ENCODE data around the gene PALLD. TPM values are rescaled to one million over a fixed set of nuclear protein-coding genes. Genes with fewer than 3 reads are reported as not detected.

Gene PALLD
- total RNA-seq, 4 donors from 2014 or later: 266 to 761 (median 441) TPM

GRCh38 chr4:168659741-168660465 is 163.1 kb downstream of the PALLD start:
- Histone ChIP-seq H3K27ac (peak overlapping the region; percentile 64 to 66), H3K9me3 (no peaks in the 10 kb centered on the region), H3K4me3 (no peak overlapping the region), H3K36me3 (no peaks in the 10 kb centered on the region), H3K4me1 (peaks cover 0 to 4% of the 10 kb centered on the region in 2 donors), H3K27me3 (no peaks in the 10 kb centered on the region)
- no peak for DNase-seq
- TF ChIP-seq POLR2A (IDR thresholded peaks at IDR 0.05): no peak
- TF ChIP-seq, protein P1, sequence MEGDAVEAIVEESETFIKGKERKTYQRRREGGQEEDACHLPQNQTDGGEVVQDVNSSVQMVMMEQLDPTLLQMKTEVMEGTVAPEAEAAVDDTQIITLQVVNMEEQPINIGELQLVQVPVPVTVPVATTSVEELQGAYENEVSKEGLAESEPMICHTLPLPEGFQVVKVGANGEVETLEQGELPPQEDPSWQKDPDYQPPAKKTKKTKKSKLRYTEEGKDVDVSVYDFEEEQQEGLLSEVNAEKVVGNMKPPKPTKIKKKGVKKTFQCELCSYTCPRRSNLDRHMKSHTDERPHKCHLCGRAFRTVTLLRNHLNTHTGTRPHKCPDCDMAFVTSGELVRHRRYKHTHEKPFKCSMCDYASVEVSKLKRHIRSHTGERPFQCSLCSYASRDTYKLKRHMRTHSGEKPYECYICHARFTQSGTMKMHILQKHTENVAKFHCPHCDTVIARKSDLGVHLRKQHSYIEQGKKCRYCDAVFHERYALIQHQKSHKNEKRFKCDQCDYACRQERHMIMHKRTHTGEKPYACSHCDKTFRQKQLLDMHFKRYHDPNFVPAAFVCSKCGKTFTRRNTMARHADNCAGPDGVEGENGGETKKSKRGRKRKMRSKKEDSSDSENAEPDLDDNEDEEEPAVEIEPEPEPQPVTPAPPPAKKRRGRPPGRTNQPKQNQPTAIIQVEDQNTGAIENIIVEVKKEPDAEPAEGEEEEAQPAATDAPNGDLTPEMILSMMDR (IDR thresholded peaks at IDR 0.05): no peak
- intact Hi-C loops (cut with DNase I; ENCODE audit: low total_unique reads): no loop called here

- TF ChIP-seq, protein P1 (IDR thresholded peaks at IDR 0.05): no peak
- no peak for TF ChIP-seq POLR2A (IDR thresholded peaks at IDR 0.05)
- DNase-seq: no peak
- Histone ChIP-seq H3K4me3 (no peak overlapping the region), H3K27ac (peak overlapping the region; percentile 13 to 19), H3K36me3 (no peaks in the 10 kb centered on the region), H3K9me3 (no peaks in the 10 kb centered on the region), H3K4me1 (peaks cover 0 to 4% of the 10 kb centered on the region in 2 donors), H3K27me3 (no peaks in the 10 kb centered on the region)
- intact Hi-C loops (cut with DNase I; ENCODE audit: low total_unique reads): no loop called here
Observed at GRCh38 chr4:168662297-168662984, 165.6 kb downstream of the PALLD start.

DNA sequence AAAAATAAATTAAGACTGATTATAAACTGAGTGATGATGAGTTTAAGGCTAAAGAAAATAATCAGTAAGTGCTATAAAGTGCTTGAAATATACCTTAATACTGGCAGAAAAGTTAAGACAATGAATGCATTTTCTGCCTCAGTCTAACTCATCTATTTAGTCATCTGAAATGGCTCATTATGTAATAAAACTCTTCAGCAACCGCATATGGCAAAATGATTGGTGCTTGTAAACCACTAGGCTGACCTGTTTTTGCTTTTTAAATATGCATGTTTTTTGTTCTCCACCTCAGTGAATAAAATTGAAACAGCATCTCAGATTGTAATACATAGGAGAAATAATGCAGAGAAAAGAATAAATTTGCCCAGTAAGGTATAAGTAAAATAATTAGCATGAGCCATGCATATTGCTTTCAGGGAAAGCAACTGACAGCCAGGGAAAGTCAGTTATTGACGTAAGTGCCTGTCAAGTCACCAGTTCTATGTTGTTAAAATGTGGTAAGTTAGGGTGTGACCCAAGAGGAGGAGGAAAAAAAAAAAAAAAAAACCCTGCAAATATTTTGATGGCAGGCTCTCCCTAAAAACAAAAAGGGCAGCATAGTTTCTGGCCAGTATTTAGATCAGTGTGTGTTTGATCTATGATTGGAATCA is 167.5 kb downstream of the PALLD start:
- TF ChIP-seq, protein P1 (IDR thresholded peaks at IDR 0.05): no peak
- TF ChIP-seq POLR2A (IDR thresholded peaks at IDR 0.05): no peak
- no peaks in the 10 kb centered on the region for H3K27me3 ChIP-seq
- intact Hi-C loops (cut with DNase I; ENCODE audit: low total_unique reads): no loop called here
- peaks cover 0 to under 1% of the 10 kb centered on the region in 2 donors for H3K4me1 ChIP-seq
- H3K4me3 ChIP-seq: no peak overlapping the region
- H3K36me3 ChIP-seq: no peaks in the 10 kb centered on the region
- H3K9me3 ChIP-seq: no peaks in the 10 kb centered on the region
- DNase-seq: no peak
- H3K27ac ChIP-seq: peak overlapping the region; percentile 22 to 77

DNA sequence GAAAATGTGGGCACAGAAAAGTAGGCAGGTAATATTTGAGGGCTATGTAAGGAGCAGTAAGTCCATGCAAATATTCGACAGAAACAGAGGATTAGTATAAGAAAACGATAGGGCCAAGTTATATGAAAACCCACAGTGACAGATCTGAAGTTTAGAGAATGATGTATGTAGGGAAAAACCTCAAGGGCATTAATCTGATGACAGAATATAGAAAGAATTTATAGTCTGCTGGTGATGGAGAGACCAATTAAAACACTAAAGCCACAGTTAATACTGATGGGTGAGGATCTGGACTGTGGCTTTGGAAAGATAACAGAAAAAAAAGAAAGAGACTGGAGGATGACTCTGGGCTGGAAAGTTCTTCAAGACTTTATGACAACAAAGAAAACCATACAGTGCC is 169.7 kb downstream of the PALLD start:
- no peaks in the 10 kb centered on the region for H3K27me3 ChIP-seq
- no peak overlapping the region for H3K4me3 ChIP-seq
- no peaks in the 10 kb centered on the region for H3K9me3 ChIP-seq
- no peak for TF ChIP-seq POLR2A (IDR thresholded peaks at IDR 0.05)
- TF ChIP-seq, protein P1 (IDR thresholded peaks at IDR 0.05): no peak
- intact Hi-C loops (cut with DNase I; ENCODE audit: low total_unique reads): no loop called here
- H3K27ac ChIP-seq: peak overlapping the region; percentile 60 to 77
- DNase-seq: no peak
- H3K36me3 ChIP-seq: no peaks in the 10 kb centered on the region
- H3K4me1 ChIP-seq: no peaks in the 10 kb centered on the region

- H3K9me3 ChIP-seq: no peaks in the 10 kb centered on the region
- H3K4me1 ChIP-seq: no peaks in the 10 kb centered on the region
- H3K27me3 ChIP-seq: no peaks in the 10 kb centered on the region
- H3K4me3 ChIP-seq: no peak overlapping the region
- TF ChIP-seq, protein P1 (IDR thresholded peaks at IDR 0.05): no peak
- TF ChIP-seq POLR2A (IDR thresholded peaks at IDR 0.05): no peak
- DNase-seq: no peak
- intact Hi-C loops (cut with DNase I; ENCODE audit: low total_unique reads): no loop called here
- peak overlapping the region; percentile 60 to 77 for H3K27ac ChIP-seq
- H3K36me3 ChIP-seq: no peaks in the 10 kb centered on the region
Observed at GRCh38 chr4:168667376-168667775, 170.5 kb downstream of the PALLD start.
